Hematopoietic multipotent progenitor cell (in vitro differentiated cells): ENCODE data around the gene ZC3HAV1. TPM values are rescaled to one million over a fixed set of nuclear protein-coding genes. Genes with fewer than 3 reads are reported as not detected.
"Not testable (repeated sequence)": the region's sequence is repeated elsewhere in the genome, so short reads cannot be mapped to it uniquely, and the experiment has no call there.

ENCODE experiments used
- DNase-seq, 3 donors: peaks; one replicate each; pipeline ENCODE4 v3.0.0-alpha.2; 2011 to 2015; ENCODE audit warnings: low read depth in 2 of 3, low spot score in 2 of 3
- total RNA-seq: library from RNA; depleted of rRNA; stranded (reverse); fragments of >200 nt; gene quantifications from one replicate; pipeline ENCODE4 v1.2.3, GENCODE V29; 2012

The ZC3HAV1 gene
- total RNA-seq, 1 donor, result 71.9 TPM

DNA sequence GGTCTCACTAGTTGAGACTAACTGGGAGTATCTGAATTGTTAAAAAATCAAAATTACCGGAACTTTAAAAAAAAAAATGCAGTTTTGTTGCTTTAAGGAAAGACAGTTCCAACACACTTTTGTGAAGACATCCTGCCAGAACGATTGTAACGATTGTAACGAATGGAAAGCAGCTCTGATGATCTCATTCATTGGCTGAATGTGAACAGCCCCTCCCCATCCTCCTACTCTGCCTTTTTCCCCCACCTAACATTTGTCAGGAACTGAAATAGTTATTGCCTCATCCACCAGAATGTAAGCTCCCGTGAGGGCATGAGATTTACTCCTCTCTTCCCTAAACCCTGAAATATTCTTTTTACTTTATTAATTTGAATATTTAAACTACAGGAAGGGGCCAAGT is 50.6 kb downstream of the ZC3HAV1 start:
- DNase-seq, result no peak

DNA sequence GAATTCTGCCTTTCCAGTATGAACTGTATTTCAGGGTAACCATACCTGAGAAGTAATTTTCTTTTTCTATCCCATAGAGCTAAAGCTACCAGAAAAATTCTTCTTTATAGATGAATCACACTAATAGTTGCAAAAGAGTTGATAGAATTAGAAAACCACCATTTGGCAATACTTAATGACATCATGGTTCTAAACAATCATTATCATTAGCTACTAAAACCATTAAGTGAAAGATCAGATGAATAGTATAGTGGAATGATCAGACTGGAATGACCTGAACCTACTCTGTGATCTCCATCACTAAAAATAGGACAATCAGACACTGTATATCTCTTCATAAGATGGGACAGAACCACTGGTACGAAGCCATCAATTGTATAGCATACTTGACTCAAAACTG is 53.8 kb downstream of the ZC3HAV1 start:
- DNase-seq, result no peak

DNA sequence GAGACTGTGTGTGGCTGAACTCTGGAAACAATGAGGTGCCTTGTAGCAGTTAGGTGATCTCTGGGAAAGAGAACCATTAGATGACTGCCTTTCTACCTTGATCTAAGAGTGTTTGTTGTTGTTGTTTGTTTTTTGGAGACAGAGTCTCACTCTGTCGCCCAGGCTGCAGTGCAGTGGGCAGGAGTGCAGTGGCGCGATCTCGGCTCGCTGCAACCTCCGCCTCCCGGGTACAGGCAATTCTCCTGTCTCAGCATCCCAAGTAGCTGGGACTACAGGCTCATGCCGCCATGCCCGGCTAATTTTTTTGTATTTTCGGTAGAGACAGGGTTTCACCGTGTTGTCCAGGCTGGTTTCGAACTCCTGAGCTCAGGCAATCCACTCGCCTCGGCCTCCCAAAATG is 54.9 kb downstream of the ZC3HAV1 start:
- DNase-seq, result not testable (repeated sequence)

DNA sequence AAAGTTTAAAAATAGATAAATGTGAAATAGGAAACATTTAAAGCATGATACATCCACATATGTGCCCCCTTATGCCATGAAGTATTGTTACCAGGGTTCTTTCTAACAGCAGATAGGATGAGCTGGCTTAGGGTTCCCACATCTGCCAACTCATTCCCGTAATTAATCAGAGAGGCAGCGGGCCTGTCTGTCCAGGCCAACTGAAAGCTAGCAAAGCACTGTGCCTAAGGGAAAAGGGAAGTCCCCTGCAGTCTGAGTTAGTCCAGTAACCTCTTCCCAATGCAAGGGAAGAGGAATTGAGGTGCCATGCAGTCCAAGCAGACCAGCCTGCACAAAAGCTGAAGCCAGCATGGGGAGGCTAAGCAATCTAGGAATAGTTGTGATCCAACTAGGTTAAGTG is 55.4 kb downstream of the ZC3HAV1 start:
- DNase-seq, result no peak

DNA sequence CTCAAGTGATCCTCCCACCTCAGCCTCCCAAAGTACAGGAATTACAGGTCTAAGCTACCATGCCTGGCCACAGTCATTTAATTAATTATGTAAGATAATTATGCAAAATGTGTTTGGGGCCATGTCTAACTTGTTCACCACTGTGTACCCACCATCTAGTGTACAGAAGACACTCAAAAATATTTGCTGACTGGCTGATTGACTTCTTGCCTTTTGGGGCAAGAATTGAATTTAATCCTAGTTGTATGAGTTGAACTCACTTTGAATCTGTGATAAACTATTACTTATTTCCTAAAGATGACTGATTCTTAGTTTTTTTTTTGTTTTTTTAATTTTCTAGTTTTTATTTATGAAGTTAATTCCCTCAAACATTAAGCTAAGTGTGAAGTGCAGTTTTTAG is 57.9 kb downstream of the ZC3HAV1 start:
- no peak for DNase-seq

DNA sequence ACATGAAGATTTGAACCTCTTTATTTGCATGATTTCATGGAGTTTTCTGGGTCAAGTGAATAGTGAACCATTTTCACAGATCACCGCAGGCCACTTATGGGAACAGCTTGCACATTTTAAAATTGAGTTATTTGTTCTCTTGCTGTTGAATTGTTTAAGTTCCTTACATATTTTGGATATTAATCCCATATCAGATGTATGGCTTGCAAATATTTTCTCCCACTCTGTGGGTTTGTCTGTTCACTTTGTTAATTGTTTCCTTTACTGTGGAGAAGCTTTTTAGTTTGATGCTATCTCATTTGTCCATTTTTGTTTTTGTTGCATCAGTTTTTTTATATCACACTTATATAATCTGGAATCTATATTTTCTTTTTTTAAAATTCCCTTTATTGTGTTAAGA is 59.6 kb downstream of the ZC3HAV1 start:
- no peak for DNase-seq

DNA sequence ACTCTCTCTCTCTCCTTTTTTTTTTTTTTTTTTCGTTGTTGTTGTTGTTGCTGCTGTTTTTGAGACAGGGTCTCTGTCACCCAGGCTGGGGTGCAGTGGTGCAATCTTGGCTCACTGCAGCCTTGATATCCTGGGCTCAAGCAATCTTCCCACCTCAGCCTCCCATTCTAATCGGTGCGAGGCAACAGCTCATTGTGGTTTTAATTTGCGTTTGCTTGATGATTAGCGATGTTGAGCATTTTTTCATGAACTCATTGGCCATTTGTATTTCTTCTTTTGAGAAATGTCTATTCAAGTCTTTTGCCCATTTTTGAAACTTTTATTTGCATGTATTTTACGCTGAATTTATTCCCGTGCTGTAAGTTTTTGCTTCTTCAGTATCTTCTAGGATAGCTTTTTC is 60.4 kb downstream of the ZC3HAV1 start:
- no peak for DNase-seq

DNA sequence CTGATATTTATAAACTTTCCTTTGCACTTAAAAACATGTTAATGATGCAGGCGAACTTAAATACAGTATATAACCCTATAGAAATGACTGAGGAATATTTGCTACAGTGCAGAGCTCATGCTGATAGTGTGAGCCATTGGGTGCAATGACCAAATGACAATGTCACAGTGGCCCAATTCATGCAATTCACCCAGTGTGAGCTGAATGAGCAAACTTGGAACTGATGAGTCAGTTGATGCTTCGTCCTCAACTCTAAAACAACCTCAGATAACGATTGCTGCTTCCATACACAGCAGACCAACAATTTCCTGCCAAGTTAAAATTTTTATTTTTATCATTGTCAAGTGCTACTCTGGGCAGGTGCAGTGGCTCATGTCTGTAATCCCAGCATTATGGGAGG is 61.5 kb downstream of the ZC3HAV1 start:
- no peak for DNase-seq

DNA sequence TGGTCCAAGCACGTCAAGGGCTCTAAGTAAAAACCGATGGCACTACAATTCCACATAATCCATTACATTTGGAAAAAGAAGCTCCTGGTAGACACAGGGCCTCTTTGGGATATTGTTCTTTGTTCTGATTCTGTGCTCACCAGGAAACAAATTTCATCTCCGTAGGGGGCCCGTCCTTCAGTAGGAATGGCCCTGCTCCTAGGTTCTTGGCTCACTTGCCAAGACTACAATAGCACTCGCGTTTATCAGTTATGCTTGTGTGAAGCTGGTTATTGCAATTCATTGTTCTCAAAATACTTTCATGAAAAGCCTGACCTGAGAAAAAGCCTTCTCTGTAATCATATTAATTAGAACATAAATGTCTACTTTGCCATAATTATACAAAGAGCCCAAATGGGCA is 63.4 kb downstream of the ZC3HAV1 start:
- DNase-seq, result no peak

DNA sequence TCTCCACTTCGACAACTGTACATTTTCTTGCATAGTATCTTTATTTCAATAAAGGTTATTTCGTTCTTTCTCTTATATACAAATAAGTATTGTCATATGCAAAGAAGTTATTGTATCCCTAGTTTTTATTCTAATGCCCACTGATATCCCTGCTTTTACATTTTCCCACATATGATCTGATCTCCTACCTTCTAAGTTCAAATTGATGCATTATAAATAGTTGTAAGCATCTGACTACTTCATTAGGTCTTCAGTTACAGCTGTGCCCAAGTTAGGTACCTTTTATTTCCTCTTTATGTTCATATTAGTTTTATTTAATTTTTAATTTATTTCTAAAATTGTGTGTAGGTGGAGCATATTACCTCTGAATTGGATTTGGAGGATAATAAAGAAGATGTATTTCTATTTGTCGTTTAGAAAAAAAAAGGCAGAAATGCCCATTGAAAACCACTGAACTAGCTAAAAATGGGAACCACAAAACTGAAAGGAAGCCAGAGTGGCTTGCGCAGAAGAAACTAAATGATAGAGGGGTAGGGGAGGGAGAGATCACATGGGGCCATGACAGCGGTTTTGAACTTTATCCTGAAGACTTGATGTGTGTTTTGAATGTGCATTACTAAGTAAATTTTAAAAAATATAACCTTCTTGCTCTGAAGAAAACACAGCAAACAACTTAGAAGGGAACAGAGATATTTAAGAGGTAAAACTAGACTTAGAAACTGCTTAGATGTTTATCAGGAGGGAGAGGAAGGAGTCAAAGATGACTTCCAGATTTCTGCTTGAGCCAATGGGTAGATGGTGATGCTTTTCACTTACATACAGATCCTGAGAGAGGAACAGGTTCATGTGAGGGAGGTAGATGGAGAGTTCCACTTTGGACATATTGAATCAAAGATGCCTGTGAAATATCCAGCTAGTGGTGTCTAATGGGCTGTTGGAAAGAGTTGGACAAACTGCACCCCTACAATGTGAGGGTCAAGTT is 64.4 kb downstream of the ZC3HAV1 start:
- peak in 2 of 3 donors; percentile 70 to 83 for DNase-seq

DNA sequence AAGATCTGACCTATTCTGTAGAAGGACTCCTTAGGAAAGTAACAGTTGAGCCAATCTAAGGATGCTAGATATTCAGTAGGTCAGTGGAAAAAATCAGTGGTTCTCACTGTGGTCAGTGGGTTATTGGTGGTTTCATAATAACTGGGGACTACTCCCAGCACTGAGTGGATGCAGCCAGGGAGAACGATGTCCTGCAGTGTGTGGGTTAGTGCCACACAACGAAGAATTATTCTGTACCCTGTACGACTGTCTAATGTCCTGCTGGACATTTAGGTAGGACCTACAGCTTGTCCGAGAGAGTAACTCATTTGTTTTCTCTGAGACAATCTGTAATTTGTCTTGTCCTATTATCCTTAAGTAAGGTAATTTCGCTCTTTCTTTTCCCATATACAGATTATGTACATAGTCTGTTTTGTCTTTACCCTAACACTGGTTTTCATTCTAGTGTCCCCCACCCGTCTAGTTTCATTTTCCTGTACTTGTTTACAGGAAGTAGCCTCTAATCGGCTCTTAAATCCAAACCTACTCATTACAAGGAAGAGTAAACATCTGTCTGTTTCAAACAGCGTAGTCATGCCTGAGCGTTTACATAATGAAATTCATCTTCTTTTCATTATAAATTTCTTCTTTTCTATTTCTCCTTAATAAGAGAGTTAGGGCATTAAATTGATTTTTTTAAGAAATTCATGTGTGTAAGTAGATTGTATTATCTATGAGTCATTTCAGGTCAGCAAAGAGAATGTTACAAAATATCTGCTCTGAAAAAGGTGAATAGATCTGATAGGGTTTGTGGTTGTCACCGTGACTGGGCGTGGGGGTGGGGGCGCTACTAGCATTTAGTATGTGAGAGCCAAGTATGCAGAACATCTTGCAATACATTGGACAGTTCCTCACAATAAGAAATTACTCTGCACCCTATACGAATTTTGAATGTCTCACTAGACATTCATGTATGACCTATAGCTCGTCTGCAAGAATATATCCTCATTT is 65.4 kb downstream of the ZC3HAV1 start:
- peak in 2 of 3 donors; percentile 76 to 82 for DNase-seq

DNA sequence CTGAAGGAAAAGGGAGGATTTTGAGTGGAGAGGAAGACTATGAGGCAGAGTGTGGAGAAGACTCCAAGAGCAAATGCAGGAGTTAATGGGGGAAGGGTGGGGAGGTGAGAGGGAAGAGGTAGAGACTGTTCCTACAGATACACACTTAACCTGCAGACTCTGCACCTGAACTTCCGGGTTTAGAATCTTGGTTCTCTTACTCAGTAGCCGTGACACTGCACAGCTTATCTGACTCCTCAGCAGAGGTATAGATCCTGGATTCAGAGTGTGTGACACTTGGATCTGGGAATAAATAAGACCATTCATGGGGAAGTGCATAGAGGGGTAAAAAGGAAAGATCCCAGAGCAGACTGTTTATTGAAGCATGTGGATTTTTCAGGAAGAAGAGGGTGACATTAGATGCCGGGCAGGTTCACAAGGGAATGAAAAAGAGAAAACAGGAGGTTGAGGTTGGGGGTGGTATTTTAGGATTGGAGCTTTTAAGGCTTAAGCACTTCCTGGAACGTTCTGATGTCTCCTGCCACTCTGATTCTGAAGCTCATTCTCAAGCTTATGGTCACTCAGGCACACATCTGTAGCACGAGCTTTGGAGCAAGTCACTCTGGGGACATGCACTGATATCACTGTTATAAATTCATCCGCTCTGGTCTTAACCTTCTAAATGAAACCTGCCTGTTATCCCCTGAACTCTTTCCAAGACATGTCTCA is 68.0 kb downstream of the ZC3HAV1 start:
- DNase-seq, result no peak

DNA sequence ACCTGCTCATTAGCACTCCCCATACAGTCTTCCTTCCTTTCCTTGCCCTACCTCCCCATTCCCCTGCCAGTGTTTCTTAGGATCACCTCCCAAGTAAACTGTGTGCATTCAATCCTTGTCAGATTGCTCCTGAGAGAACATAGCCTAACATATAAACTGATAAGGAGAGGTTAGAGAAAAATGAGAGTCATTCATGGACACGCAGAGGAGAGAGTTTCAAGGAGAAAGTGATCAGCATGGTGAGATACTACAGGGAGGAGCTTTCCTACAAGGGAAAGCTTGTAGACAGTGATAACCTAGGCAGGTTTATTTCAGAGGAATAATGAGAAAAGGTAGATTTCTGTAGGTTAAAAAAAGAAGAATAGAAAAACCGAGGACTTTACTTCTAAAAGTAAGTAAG is 70.8 kb downstream of the ZC3HAV1 start:
- no peak for DNase-seq

DNA sequence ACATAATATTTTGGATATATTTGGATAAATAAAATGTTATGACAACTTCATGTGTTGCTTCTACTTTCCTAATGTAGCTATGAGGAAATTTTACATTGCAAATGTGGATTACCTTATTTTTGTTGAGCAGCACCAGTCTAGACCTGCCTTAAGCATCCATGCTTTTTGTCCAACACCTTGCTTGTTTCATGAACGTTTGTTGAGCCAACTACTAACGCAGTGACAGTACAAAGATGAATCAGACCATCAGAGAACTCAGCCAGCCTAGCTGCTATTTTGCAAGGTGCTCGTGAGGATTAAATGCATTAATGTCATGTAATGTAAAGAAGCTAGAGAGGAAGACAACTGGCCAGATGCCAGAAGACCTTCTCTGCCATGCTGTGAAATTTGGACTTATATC is 72.6 kb downstream of the ZC3HAV1 start:
- no peak for DNase-seq

DNA sequence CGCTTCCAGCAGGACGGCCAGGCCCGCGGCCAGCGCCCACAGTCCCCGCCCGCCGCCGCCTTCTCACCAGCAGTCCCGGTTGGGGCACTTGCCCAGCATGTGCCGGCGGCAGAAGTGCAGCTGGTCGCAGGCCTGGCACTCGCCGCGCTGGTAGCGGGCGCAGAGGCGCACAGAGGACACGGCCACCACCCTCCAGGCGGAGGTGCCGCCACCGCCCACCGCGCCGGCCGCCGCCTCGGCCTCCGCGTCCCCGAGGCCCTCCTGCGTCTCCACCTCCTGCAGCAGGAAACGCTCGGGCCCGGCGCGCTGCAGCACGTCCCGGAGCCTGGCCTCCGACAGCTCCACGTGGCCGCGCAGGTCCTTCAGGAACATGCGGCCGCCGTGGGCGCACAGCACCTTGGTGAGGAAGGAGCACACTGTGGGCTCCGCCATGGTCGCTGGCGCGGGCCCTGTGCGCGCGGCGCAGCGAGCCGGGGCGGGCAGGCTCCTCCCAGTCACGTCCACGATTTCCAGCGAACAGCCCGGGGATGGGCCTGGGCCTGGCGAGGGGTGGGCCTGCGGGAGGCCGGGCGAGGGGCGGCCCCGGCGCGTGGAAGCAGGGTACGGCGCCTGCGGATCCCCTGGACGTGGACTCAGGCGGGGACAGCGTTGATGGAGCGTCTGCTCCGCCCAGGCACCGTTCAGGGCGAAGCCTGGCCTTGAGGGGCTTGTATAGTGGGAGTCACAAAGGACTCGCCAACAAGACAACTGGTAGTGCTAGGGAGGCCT is 73.8 kb downstream of the ZC3HAV1 start, which contains the start of gene ZC3HAV1L:
Gene ZC3HAV1L, minus strand, starts transcription at position 457 of the 768 bp plus-strand sequence. Its CDS starts 25 bp downstream, at position 432.
- DNase-seq, result peak in 2 of 3 donors; percentile 59 to 62

DNA sequence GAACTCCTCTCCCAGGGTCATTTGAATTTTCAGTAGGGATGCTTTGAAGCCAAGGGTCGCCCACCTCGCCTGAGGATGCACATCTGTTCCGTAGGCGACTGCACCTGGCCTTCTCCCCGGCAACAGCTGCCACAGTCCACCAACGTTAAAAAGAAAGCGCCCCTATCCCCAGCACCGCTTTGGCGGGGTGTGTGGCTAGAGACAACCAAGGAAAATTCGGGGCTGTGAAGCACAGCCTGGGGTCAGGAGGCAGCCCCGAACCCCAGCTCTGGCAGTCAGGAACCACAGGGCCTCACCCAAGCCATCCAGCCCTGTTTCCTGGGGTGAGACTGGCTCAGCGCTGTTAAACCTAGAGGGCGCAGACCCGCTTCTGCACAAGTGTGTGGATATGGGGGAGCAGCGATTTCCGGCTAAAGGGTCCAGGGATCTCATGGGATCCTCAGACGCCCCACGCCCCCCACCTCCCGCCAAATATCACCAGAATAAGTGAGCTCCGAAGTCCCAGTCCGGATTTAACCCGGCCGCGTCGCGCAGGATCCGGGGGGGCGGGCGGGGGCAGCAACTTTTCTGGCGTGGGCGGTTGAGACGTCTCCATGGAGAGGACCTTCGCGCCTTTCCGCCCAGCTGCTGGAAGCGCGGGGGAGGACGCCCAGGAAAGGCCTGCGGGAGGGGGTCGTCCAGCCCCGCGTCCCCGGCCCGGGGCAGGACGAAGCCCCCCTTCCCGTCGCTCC is 74.5 kb downstream of the ZC3HAV1 start:
- DNase-seq, result peak in 2 of 3 donors; percentile 31 to 32

DNA sequence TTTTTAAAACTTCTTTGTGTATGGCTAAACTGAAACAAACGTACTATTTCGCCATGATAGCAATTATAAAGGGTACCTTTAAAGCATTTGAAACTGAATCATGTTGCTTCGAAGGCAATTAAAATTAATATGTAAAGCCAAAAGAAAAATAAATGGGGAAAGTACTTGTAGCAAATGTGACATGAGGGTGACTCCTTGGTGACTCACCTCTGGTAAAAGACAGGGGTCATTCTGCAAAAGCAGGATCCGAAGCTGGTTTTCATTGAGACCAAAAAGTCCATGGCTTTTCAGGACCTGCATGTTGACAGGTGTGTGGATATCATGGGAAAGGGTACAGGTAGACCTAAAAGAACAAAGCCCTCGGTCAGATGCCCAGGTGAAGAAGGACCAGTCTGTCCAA is 75.2 kb downstream of the ZC3HAV1 start:
- no peak for DNase-seq

DNA sequence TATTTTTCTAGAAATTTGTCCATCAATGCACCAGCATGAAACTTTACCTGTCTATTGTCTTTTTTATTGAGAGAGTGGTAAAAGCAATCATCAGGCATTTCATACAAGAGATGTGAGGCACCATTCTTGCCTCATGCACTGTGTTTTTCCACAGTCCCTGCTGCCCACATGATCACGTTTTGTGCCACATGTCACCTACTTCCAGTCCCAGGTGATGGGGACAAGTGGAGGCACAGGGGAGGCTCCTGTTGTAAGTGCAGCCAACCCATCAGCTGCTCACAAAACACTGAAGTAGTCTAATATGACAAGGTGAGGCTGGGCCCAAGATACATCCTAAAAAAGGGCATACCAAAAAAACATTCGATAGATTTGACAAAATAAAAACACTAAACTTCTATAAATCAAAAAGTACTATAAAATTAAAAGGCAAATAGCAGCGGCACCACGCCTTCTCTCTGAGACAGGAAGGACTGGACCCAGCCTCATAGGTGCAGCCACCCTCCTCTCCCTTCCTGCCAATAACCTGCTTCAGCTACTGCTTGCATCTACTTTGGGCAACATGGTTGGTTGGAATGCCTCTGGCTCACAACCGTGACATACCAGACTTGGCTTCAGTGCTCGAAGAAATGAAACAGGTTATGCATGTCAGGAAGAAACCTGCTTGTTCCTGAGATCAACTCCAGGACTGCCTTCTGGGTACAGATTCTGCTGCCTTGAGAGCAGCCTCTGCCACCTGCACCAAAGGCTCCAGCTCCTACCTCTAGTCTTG is 76.0 kb downstream of the ZC3HAV1 start:
- no peak for DNase-seq
